Esophagus (tissue), 2 donors: Measurements from ENCODE around the gene RAB7B. TPM values are rescaled to one million over a fixed set of nuclear protein-coding genes. Genes with fewer than 3 reads are reported as not detected.
"Not testable (repeated sequence)": the region's sequence is repeated elsewhere in the genome, so short reads cannot be mapped to it uniquely, and the experiment has no call there.

Source experiments
- H3K27ac ChIP-seq, 2 donors: one replicate each; pipeline ENCODE4 v1.5.1; 2013; ENCODE audit warnings: low read depth in 2 of 2, mild to moderate bottlenecking in 2 of 2, inconsistent platforms in 1 of 2, low read length in 1 of 2, moderate library complexity in 1 of 2
- H3K27me3 ChIP-seq, 2 donors: one replicate each; pipeline ENCODE4 v1.6.1; 2013; ENCODE audit warnings: low read length in 2 of 2, control low read depth in 1 of 2, mild to moderate bottlenecking in 1 of 2; ENCODE audit not compliant: insufficient read depth in 2 of 2, control insufficient read depth in 1 of 2
- H3K36me3 ChIP-seq, 2 donors: one replicate each; pipeline ENCODE4 v1.6.1; 2013; ENCODE audit warnings: low read length in 1 of 2; ENCODE audit not compliant: control insufficient read depth in 2 of 2, insufficient read depth in 2 of 2
- H3K4me1 ChIP-seq, 2 donors: one replicate each; pipeline ENCODE4 v1.6.1; 2013; ENCODE audit warnings: low read length in 1 of 2; ENCODE audit not compliant: control insufficient read depth in 2 of 2, insufficient read depth in 2 of 2
- H3K4me3 ChIP-seq, 2 donors: one replicate each; pipeline ENCODE4 v1.5.1; 2013; ENCODE audit warnings: low read length in 2 of 2, mild to moderate bottlenecking in 2 of 2, low read depth in 1 of 2, moderate library complexity in 1 of 2
- H3K9me3 ChIP-seq, 2 donors: one replicate each; pipeline ENCODE4 v1.6.1; 2013; ENCODE audit warnings: mild to moderate bottlenecking in 2 of 2, low read depth in 1 of 2, low read length in 1 of 2, moderate library complexity in 1 of 2; ENCODE audit not compliant: control insufficient read depth in 2 of 2, insufficient read depth in 1 of 2
- WGBS, 2 donors: extraction: QIAGEN DNeasy Blood & Tissue Kit; methylation state at CpG; one replicate each; pipeline ENCODE4 v1.1.7; 2013; 5-methylcytosine and 5-hydroxymethylcytosine counted together
- polyA plus RNA-seq, 2 donors: library from polyadenylated mRNA; stranded (reverse); fragments of 200-250 nt; gene quantifications; one replicate each; pipeline ENCODE4 v1.2.3, GENCODE V29; 2013
- donor health status: healthy with polysubstance abuse.
- donor health status: Bipolar disorder and iron deficiency.

The RAB7B gene
- polyA plus RNA-seq: 10 to 100 TPM; 14.1 to 19.4 TPM

GRCh38 chr1:206002871-206003801 is at the start of gene RAB7B:
Gene RAB7B, minus strand, starts transcription at chr1:206003395. Its CDS starts 9,260 bp downstream, at chr1:205994135.
- Histone ChIP-seq H3K4me1 (peaks cover 0 to 25% of the 10 kb centered on the region in 2 donors), H3K36me3 (peaks cover 0 to 5% of the 10 kb centered on the region in 2 donors), H3K9me3 (no peaks in the 10 kb centered on the region), H3K27ac (peak within 1 kb of the TSS; percentile 95), H3K4me3 (peak within 1 kb of the TSS; percentile 44 to 47), H3K27me3 (no peaks in the 10 kb centered on the region)
- 21 to 33% methylated on average over 12 of the region's 12 CpGs for WGBS, 2 donors

DNA sequence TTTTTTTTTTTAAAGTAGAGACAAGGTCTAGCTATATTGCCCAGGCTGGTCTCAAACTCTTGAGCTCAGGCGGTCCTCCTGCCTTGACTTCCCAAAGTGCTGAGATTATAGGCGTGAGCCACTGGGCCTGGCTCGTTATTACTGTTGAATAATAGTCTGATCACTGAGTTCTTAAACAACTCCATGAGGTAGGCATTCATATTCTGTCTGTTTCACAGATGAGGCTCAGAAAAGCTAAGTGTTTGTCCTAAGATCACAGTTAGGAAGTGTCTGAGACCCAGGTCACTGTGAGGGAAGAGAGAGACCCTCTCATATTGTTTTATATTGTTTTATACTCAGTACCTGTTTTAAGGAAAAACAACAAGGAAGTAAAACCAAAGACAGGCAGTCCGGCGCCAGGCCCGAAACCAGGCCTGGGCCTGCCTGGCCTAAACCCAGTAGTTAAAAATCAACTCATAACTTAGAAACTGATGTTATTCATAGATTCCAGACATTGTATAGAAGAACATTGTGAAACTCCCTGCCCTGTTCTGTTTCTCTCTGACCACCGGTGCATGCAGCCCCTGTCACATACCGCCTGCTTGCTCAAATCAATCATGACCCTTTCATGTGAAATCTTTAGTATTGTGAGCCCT is 49.2 kb upstream of the RAB7B start:
- not testable (repeated sequence) for H3K36me3 ChIP-seq, H3K4me3 ChIP-seq, H3K9me3 ChIP-seq, H3K27me3 ChIP-seq, H3K4me1 ChIP-seq, H3K27ac ChIP-seq
- 78 to 79% methylated on average over 4 to 6 of the region's 8 CpGs for WGBS, 2 donors

DNA sequence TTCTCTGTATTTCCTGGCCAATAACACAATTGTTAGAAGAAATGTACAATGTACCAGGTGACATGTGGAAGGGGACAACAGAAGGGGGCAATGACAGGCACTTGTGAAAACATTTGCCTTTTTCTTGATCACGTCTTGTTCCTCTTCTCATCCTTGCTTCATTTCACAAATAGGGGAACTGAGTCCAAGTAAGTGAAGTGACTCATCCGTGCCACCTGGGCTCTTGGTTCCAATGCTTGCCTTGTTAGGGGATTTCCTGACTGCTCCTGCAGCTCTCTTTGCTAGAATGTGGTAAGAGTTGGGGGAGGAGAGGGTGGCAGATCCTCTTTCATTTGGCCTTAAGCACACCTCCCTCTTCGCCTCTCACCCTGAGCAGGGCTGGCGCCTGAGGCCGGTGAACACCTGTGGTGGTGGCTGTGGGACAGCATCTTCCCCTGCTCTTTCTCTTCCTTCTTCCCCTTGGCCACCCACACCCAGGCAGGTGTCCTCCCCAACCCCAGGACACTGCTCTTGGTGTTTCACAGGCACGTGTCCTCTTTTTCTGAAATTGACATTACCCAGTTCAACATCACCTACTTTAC is 47.5 kb upstream of the RAB7B start:
- 35 to 52% methylated on average over 6 of the region's 6 CpGs for WGBS, 2 donors
- no peak overlapping the region for H3K27ac ChIP-seq

GRCh38 chr1:206049919-206050600 is 46.9 kb upstream of the RAB7B start:
- WGBS, 2 donors: 74 to 79% methylated on average over 3 of the region's 3 CpGs

More for the DNA sequence above, 47.5 kb upstream of the RAB7B start:
- Histone ChIP-seq H3K27me3 (no peaks in the 10 kb centered on the region), H3K4me1 (peaks cover 2 to 3% of the 10 kb centered on the region in 2 donors), H3K9me3 (no peaks in the 10 kb centered on the region), H3K4me3 (no peak overlapping the region), H3K36me3 (no peaks in the 10 kb centered on the region)

GRCh38 chr1:206049293-206049692 is 46.1 kb upstream of the RAB7B start:
- no peaks in the 10 kb centered on the region for H3K27me3 ChIP-seq
- H3K4me1 ChIP-seq: peaks cover 2 to 3% of the 10 kb centered on the region in 2 donors
- no peak overlapping the region for H3K27ac ChIP-seq
- no peaks in the 10 kb centered on the region for H3K36me3 ChIP-seq
- H3K4me3 ChIP-seq: no peak overlapping the region
- H3K9me3 ChIP-seq: no peaks in the 10 kb centered on the region

More at GRCh38 chr1:206049919-206050600, 46.9 kb upstream of the RAB7B start:
- Histone ChIP-seq H3K27me3 (no peaks in the 10 kb centered on the region), H3K4me1 (peaks cover 2 to 3% of the 10 kb centered on the region in 2 donors), H3K9me3 (no peaks in the 10 kb centered on the region), H3K27ac (no peak overlapping the region), H3K36me3 (no peaks in the 10 kb centered on the region), H3K4me3 (no peak overlapping the region)

- H3K27ac ChIP-seq: no peak overlapping the region
- H3K4me1 ChIP-seq: peaks cover 2 to 3% of the 10 kb centered on the region in 2 donors
- H3K27me3 ChIP-seq: no peaks in the 10 kb centered on the region
- no peaks in the 10 kb centered on the region for H3K9me3 ChIP-seq
- no peak overlapping the region for H3K4me3 ChIP-seq
- H3K36me3 ChIP-seq: no peaks in the 10 kb centered on the region
- WGBS, 2 donors: 68 to 89% methylated on average over 6 of the region's 6 CpGs
These were observed 45.4 kb upstream of the RAB7B start for GRCh38 chr1:206048582-206048981.

GRCh38 chr1:206047271-206047670 is 44.1 kb upstream of the RAB7B start:
- Histone ChIP-seq H3K4me1 (peaks cover 0 to 3% of the 10 kb centered on the region in 2 donors), H3K9me3 (no peaks in the 10 kb centered on the region), H3K4me3 (no peak overlapping the region), H3K27ac (no peak overlapping the region), H3K36me3 (no peaks in the 10 kb centered on the region), H3K27me3 (no peaks in the 10 kb centered on the region)
- WGBS, 2 donors: 73 to 75% methylated on average over 4 of the region's 4 CpGs

- Histone ChIP-seq H3K4me3 (no peak overlapping the region), H3K36me3 (no peaks in the 10 kb centered on the region), H3K9me3 (no peaks in the 10 kb centered on the region), H3K4me1 (no peaks in the 10 kb centered on the region), H3K27me3 (no peaks in the 10 kb centered on the region), H3K27ac (peak overlapping the region in 1 of 2 donors; percentile 4)
- WGBS, 2 donors: 32 to 42% methylated on average over 7 of the region's 7 CpGs
These were observed 38.4 kb upstream of the RAB7B start for GRCh38 chr1:206041640-206042039.

DNA sequence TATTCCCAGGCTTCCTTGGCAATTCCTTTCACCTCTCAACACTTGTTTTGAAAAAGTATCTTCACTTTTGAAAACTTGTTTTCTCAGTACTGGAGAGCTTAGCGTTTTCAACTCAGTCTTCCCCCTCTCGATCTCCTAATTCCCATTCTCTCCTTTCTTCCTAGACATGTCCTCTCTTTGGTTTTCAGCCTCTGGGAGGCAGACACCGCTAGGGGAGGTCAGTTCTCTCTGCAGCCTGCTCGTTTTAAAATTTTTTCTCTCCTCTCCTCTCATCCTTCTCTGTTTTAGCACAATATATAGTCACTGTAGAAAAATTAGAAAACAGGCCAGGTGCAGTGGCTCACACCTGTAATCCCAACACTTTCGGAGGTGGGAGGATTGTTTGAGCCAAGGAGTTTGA is 37.1 kb upstream of the RAB7B start:
- Histone ChIP-seq H3K27me3 (no peaks in the 10 kb centered on the region), H3K27ac (no peak overlapping the region), H3K9me3 (no peaks in the 10 kb centered on the region), H3K36me3 (no peaks in the 10 kb centered on the region), H3K4me3 (no peak overlapping the region), H3K4me1 (no peaks in the 10 kb centered on the region)
- 60 to 64% methylated on average over 5 of the region's 5 CpGs for WGBS, 2 donors
